ENCODE data around the gene AGAP1.

DNA sequence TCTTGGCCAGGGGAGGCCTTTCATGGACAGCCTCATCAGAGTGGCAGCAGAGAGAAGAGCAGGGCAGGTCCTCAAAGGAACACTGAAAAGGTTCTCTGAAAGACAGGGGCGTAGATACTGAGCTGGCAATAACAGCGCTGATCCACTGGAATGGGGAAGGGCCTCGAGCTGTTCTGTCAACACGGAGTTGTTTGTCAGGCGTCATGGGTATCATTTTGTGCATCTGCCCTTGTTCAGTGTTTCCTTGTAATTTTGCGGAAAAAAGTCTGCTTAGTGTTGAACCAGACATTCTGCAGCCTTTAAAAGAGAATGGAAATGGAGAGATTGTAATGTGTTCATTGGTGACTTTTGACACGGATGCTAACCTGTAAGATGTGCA lies 21.5 kb downstream of the AGAP1 start:
- TF ChIP-seq YY1 (IDR thresholded peaks at IDR 0.05), result no peak
- no peak for TF ChIP-seq RXRA (IDR thresholded peaks at IDR 0.05)
- no peak for TF ChIP-seq MAX (IDR thresholded peaks at IDR 0.05)
- no peak for TF ChIP-seq TAF1 (conservative IDR thresholded peaks at IDR 0.05)
- TF ChIP-seq, protein P1, sequence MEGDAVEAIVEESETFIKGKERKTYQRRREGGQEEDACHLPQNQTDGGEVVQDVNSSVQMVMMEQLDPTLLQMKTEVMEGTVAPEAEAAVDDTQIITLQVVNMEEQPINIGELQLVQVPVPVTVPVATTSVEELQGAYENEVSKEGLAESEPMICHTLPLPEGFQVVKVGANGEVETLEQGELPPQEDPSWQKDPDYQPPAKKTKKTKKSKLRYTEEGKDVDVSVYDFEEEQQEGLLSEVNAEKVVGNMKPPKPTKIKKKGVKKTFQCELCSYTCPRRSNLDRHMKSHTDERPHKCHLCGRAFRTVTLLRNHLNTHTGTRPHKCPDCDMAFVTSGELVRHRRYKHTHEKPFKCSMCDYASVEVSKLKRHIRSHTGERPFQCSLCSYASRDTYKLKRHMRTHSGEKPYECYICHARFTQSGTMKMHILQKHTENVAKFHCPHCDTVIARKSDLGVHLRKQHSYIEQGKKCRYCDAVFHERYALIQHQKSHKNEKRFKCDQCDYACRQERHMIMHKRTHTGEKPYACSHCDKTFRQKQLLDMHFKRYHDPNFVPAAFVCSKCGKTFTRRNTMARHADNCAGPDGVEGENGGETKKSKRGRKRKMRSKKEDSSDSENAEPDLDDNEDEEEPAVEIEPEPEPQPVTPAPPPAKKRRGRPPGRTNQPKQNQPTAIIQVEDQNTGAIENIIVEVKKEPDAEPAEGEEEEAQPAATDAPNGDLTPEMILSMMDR (IDR thresholded peaks at IDR 0.05; ENCODE audit: low read depth, low read length, missing input control), result no peak
- TF ChIP-seq REST (IDR thresholded peaks at IDR 0.05), result no peak

Data from liver (tissue), 3 donors.